Nephron (organoid): ENCODE data around the gene EPN1.

ENCODE experiments used
- H3K27ac Mint-ChIP-seq, 3 experiments: 2 replicates each; pipeline ENCODE4 v1.8.0; 2020; ENCODE audit warnings: mixed read lengths in 3 of 3, mild to moderate bottlenecking in 2 of 3, moderate library complexity in 1 of 3
- H3K27me3 Mint-ChIP-seq: 2 replicates; pipeline ENCODE4 v1.8.0; 2021; ENCODE audit warnings: low read depth, mild to moderate bottlenecking, moderate library complexity, mixed read lengths
- H3K36me3 Mint-ChIP-seq: 2 replicates; pipeline ENCODE4 v1.8.0; 2020; ENCODE audit warnings: low read depth, mixed read lengths
- H3K4me1 Mint-ChIP-seq: 2 replicates; pipeline ENCODE4 v1.8.0; 2020; ENCODE audit warnings: mixed read lengths
- H3K4me3 Mint-ChIP-seq, 3 experiments: 2 replicates each; pipeline ENCODE4 v1.8.0; 2020; ENCODE audit warnings: mild to moderate bottlenecking in 3 of 3, mixed read lengths in 3 of 3, moderate library complexity in 2 of 3
- H3K9me3 Mint-ChIP-seq: 2 replicates; pipeline ENCODE4 v1.8.0; 2020; ENCODE audit warnings: mixed read lengths
- TF ChIP-seq, protein P1 (sequence below), 3 experiments: fragments of 200-600 bp; sonication (generic); IDR thresholded peaks; one replicate each; pipeline ENCODE4 v1.5.0; 2021; ENCODE audit warnings: antibody characterized with exemption in 3 of 3; ENCODE audit not compliant: unreplicated experiment in 3 of 3

Gene EPN1

DNA sequence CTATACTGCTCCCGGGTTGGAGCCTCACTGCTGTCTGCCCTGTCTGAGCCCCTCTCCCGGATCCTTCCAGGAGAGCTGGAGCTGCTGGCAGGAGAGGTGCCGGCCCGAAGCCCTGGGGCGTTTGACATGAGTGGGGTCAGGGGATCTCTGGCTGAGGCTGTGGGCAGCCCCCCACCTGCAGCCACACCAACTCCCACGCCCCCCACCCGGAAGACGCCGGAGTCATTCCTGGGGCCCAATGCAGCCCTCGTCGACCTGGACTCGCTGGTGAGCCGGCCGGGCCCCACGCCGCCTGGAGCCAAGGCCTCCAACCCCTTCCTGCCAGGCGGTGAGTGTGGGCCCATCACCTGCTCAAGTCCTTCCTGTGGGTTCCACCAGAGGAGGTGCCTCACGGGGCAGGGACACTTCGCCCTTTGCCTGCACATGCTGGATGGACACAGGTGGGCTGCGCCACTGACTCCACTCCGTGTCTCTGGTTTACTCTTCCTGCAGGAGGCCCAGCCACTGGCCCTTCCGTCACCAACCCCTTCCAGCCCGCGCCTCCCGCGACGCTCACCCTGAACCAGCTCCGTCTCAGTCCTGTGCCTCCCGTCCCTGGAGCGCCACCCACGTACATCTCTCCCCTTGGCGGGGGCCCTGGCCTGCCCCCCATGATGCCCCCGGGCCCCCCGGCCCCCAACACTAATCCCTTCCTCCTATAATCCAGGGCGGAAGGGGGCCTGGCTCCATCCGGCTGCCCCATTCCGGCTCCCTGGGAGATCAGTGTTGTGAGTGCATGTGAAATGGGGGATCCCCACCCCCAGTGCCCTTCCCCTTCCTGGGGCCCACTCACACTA is 19.8 kb downstream of the EPN1 start:
- H3K36me3 Mint-ChIP-seq, result peaks cover 50% of the 10 kb centered on the region
- H3K4me1 Mint-ChIP-seq, result no peaks in the 10 kb centered on the region
- no peak overlapping the region for H3K4me3 Mint-ChIP-seq
- TF ChIP-seq, protein P1, sequence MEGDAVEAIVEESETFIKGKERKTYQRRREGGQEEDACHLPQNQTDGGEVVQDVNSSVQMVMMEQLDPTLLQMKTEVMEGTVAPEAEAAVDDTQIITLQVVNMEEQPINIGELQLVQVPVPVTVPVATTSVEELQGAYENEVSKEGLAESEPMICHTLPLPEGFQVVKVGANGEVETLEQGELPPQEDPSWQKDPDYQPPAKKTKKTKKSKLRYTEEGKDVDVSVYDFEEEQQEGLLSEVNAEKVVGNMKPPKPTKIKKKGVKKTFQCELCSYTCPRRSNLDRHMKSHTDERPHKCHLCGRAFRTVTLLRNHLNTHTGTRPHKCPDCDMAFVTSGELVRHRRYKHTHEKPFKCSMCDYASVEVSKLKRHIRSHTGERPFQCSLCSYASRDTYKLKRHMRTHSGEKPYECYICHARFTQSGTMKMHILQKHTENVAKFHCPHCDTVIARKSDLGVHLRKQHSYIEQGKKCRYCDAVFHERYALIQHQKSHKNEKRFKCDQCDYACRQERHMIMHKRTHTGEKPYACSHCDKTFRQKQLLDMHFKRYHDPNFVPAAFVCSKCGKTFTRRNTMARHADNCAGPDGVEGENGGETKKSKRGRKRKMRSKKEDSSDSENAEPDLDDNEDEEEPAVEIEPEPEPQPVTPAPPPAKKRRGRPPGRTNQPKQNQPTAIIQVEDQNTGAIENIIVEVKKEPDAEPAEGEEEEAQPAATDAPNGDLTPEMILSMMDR (IDR thresholded peaks at IDR 0.05; ENCODE audit: unreplicated experiment in 3 of 3), result no peak
- no peak overlapping the region for H3K27ac Mint-ChIP-seq
- no peaks in the 10 kb centered on the region for H3K9me3 Mint-ChIP-seq
- no peaks in the 10 kb centered on the region for H3K27me3 Mint-ChIP-seq

GRCh38 chr19:55695511-55696290 is 20.7 kb downstream of the EPN1 start:
- H3K4me3 Mint-ChIP-seq, result no peak overlapping the region
- H3K27ac Mint-ChIP-seq, result no peak overlapping the region
- no peaks in the 10 kb centered on the region for H3K27me3 Mint-ChIP-seq
- H3K9me3 Mint-ChIP-seq, result no peaks in the 10 kb centered on the region
- peaks cover 50% of the 10 kb centered on the region for H3K36me3 Mint-ChIP-seq
- no peaks in the 10 kb centered on the region for H3K4me1 Mint-ChIP-seq
- TF ChIP-seq, protein P1 (IDR thresholded peaks at IDR 0.05; ENCODE audit: unreplicated experiment in 3 of 3), result no peak

DNA sequence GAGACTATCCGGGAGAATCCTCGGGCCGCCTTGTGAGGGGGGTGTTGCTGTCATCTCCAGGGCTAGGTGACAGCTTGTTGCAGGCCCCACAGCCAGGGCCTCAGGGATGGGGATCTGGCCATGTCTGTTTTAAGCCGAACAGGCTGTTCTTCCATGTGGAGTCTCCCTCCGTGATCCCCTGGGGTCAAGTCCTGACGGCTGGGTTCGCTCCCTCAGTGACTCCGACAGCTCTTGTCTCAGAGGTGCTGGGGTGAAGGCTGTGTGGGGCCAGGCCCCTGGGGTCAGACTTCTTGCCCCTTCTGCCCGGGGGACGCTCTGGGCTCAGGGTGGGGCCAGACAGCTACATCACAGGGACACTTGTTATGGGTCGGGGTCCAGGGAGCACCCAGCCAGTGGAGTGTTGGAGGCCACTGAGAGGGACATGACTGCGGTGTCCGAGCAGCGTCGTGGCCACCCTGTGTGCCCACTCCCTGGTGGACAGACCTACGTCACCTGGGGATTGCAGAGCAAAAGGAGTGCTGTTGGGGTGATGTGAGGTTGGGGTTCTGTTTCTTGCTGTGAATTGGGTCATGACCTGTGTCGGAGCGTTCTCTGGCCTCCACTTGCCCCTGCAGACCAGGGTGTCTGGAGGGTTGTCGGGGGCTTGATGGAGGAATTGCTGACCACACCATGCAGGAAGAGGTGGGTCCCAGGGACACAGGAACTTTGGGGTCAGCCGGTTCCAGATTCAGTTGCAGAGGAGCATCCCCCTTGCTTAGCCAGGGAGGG is 21.5 kb downstream of the EPN1 start:
- Mint-ChIP-seq H3K36me3 (peaks cover 53% of the 10 kb centered on the region), H3K4me3 (no peak overlapping the region), H3K4me1 (no peaks in the 10 kb centered on the region), H3K9me3 (no peaks in the 10 kb centered on the region), H3K27ac (no peak overlapping the region), H3K27me3 (no peaks in the 10 kb centered on the region)
- TF ChIP-seq, protein P1 (IDR thresholded peaks at IDR 0.05; ENCODE audit: unreplicated experiment in 3 of 3), result no peak

- Mint-ChIP-seq H3K4me3 (no peak overlapping the region), H3K4me1 (no peaks in the 10 kb centered on the region), H3K27me3 (no peaks in the 10 kb centered on the region), H3K27ac (peak overlapping the region in 1 of 3 experiments; percentile 11), H3K36me3 (peaks cover 56% of the 10 kb centered on the region), H3K9me3 (no peaks in the 10 kb centered on the region)
- TF ChIP-seq, protein P1 (IDR thresholded peaks at IDR 0.05; ENCODE audit: unreplicated experiment in 3 of 3), result no peak
Observed at GRCh38 chr19:55697069-55697440, 22.0 kb downstream of the EPN1 start.

GRCh38 chr19:55697698-55698097 is 22.7 kb downstream of the EPN1 start:
- peaks cover 61% of the 10 kb centered on the region for H3K36me3 Mint-ChIP-seq
- H3K4me1 Mint-ChIP-seq, result no peaks in the 10 kb centered on the region
- H3K4me3 Mint-ChIP-seq, result no peak overlapping the region
- TF ChIP-seq, protein P1 (IDR thresholded peaks at IDR 0.05; ENCODE audit: unreplicated experiment in 3 of 3), result no peak
- peak overlapping the region in 1 of 3 experiments; percentile 11 for H3K27ac Mint-ChIP-seq
- no peaks in the 10 kb centered on the region for H3K9me3 Mint-ChIP-seq
- H3K27me3 Mint-ChIP-seq, result no peaks in the 10 kb centered on the region
